HG02884 (cell line): ENCODE results near the gene ASAH2.
"Not testable (repeated sequence)": the region's sequence is repeated elsewhere in the genome, so short reads cannot be mapped to it uniquely, and the experiment has no call there.

Source experiments
- ATAC-seq: cut with Tn5 transposase; IDR thresholded peaks from one replicate; pipeline ENCODE4 v1.9.1; 2021; ENCODE audit warnings: mild to moderate bottlenecking, moderate library complexity; ENCODE audit not compliant: unreplicated experiment

ASAH2 gene

DNA sequence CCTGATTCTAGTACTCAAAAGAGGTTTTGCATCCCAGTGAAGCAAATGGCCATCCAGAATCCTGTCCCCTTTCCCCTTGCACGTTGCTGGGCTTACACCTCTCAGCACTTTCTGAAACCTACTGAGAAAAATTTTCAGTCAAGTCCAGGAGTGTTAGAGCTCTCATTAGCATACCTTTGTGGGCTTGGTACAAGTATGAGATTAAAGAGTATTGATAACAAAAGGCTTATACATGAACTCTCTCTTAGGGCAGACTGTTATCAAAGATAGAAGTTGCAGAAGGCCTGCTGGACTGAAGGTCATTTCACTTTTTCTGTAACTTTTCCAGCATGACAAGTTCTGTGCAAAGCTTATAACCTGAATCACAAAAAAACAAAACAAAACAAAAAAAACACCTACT, at the start of gene ASAH2:
Gene ASAH2, minus strand, starts transcription at position 123 of the 400 bp plus-strand sequence. CDS start 2,906 bp downstream, outside the sequence.
- ATAC-seq = no peak

DNA sequence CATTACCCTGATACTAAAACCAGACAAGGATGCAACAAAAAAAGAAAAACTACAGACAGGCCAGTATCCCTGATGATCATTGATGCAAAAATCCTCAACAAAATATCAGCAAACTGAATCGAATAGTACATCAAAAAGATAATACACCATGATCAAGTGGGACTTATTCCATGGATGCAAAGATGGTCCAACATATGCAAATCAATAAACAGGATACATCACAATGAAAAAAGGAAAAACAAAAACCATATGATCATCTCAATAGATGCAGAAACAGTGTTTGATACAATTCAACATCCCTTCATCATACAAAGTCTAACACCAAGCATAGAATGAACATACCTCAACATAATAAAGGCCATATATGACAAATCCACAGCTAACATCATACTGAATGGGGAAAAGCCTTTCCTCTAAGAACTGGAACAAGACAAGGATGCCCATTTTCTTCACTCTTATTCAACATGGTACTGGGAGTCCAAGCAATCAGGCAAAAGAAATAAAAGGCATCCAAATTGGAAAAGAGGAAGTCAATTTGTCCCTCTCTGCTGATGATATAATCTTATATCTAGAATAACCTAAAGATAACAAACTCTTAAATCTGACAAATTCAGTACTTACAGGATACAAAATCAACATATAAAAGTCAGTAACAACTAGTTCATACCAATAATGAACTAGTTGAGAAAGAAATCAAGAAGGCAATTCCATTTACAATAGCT, 48.8 kb upstream of the ASAH2 start:
- no peak for ATAC-seq

DNA sequence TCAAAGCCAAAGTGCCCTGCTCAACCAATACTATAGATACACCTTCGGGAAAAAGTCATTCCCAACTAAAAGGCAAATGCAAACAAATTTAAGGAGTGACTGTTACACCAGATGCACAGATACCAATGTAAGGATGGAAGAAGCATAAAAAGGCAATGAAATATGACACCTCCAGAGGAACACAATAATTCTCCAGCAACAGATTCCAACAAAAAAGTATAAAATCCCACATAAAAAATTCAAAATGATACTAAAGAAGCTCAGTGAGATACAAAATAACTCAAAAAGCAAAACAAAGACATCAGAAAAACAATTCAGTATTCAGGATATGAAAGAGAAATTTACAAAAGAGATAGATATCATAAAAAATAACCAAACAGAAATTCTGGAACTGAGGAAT, 44.1 kb upstream of the ASAH2 start:
- ATAC-seq = no peak

DNA sequence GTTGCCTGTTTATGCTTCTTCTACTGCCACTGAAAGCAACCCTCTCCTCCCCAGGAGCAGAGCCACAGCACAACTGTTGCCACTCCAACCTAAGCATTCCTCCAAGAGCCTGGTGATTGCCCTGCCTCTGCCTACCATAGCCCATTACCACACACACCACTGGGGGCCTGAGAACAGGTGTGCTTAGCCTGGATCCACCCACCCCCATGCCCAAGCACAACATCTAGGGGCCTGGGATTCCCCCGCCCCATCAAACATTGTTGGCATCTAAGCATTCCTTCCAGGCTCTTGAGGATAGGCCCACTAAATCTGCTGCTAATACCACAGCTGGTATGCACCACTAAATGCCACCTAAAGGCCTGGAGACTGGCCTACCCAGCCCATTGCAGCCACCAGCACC, 43.3 kb upstream of the ASAH2 start:
- ATAC-seq = no peak

DNA sequence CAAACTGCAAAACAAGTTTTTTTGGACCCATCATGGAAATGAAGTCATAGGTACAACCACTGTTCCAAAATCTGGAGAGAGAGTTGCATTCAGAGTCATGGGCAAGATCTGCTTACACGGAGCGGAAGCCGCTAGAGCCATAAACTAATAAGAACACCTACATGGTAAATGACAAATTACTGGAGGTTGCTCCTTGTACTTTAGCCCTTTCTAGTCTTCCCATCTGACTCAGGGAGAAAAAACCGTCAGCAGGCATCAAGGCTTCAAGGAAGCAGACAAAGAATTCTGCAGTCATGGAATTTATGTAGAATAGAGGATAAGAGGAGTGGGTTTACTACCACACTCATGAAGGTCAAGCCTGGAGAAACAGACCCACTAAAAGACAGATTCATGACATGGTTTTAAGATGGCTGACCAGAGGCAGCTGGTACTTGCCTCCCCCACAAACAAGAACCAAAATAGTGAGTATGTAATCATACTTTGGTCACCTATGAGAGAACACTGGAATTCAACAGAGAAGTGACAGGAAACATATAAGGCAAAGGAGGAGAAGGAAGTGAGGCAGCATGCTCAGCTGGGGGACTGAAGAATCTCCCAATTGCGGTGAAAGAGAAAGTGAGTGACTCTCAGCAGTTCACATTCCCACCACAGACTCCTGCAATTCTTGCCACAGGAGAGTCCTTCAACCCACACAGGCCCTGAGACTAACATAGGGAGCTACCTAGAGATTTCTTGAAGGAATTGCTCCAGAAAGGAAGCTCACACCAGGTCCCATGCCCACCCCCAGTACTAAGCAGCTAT, 42.4 kb upstream of the ASAH2 start:
- ATAC-seq = no peak

DNA sequence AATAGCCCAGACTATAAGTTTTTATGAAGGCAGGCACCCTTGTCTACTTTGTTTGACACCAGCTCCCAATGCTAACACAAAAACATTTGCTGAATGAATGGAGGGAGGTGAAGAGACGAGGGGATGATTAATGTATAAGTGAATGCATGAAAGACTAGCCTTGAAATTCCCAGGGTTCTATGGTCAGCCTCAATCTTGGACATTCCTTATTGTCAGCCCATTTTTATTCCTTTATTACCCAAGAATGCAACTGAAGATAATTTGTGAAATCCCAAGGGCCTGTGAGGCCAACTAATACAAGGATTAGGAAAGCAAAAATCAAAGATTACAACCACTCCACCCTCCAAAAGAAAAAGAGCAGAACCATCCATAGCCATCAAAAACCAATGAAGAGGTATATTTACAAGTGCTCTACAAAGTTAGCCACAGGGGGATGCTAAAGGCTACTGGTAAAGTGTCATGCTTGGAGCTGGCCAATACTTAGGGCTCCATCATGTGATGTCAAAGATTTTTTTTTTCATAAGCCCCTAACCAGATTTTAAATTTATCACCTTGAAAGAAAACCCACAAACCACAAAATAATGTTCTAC, 40.0 kb upstream of the ASAH2 start:
- ATAC-seq = no peak

DNA sequence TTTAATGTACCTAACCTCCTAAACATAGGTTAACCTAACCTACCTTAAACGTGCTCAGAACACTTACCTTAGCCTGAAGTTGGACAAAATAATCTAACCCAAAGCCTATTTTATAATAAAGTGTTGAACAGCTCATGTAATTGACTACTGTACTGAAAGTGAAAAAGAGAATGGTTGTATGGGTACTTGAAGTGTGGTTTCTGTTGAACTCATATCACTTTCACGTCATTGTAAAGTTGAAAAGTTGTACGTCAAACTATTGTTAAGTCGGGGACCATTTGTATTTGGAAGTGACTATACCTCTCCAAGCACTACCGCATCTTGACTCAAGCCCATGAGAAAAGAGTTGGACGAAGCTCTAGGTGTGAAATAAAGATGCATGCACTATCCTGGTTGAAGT, 37.9 kb upstream of the ASAH2 start:
- ATAC-seq = no peak

DNA sequence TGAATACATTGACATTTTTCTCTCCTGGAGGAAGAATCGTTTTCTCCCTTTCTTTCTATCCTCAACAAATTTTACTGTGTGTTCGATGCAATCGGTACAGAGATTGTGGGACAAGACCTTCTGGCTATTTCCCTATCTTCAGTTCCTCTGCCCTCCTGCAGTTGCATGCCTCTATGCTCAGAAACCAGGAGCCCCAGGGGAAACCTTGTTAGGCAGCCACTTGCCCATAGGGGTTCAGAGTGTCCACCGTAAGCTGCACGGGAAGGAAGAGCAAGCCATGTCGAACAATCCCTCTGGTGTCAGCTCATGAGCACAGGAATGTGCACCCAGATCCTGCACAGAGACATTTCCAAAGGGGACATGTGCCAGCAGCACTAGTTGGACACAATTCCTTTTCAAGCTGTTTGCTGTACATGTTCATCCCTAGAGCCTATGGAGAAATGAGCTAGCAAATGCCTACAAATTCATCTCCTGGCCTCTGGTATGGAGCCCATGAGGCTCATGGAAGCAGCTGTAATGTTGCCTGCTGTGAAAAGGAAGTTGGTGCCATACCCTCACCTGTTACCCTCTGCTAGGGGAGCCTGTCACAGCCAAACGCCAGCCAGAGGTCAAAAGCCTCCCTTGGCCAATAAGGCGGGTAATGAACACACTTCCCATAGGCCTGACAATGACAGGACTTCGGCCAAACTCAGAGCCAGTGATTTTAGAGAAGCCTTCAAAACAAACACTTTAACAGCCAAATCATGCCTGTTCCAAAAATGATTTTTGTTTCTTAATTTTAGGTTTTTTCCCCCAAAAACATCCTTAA, 35.9 kb upstream of the ASAH2 start:
- no peak for ATAC-seq

DNA sequence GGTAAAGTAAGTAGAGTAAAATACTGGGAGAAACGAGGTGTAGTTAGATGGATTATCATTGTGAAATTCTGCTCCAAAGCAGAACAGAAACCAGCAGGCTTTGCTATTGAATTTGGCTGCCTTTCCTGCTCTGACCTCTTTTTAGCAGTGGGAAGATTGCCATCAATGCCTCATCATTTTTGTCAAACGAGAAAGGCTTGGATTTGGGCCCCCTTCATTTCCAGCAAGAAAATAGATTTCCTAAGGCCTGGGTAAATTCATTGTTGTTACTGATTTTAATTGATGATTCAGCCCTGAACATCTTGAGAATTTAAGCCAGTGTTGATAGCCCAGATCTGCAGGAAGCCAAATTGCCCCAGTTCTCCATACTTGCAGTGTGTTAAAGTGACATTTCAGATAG, 35.2 kb upstream of the ASAH2 start:
- ATAC-seq = no peak

DNA sequence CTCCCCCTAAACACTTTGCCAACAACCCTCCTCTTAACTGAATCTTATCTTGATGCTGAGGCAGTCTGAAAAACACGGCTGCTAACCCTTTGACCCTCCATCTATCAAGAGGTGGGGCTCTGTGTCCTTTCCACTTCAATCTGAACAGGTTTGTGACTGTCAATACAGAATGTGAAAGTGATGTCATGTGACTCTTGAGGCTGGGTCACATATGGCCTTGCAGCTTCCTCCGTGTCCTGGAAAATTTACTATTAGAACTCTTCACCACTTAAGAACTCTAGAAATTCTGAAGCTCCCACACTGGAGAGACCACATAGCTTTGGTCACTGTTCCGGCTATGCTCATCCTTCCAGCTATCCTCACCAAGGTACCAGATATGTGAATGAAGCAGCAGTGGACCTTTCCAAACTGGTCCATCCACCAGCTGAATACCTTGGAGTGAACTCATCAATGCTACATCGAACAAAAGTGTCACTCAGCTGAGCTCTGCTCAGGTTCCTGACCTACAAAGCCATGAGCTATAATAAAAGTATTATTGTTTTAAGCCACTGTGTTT, 30.7 kb upstream of the ASAH2 start:
- ATAC-seq = no peak

DNA sequence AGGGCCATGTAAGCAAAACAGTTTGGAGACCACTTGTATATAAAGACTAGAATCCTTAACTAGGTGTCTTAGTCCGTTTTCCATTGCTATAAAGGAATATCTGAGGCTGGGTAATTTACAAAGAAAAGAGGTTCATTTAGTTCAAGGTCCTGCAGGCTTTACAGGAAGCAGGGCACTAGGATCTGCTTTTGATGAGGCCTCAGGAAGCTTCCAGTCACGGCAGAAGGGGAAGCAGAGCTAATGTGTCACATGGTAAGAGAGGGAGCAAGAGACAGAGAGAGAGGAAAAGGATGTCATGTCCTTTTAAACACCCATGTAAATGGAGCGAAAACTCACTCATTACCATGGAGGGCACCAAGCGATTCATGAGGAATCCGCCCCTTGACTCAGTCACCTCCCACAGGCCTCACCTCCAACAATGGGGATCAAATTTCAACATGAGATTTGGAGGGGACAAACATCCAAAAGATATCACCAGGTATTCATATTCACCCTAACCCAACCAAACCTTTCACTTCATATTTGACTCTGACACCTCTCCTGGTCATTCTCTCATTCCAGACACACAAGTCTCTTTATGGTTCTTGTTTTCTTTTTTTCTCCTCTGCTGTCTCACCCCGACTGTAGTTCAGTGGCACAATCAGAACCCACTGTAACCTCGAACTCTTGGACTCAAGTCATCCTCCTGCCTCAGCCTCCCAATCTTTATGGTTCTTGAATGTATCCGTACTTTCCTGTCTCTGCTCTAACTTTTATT, 30.1 kb upstream of the ASAH2 start:
- no peak for ATAC-seq

DNA sequence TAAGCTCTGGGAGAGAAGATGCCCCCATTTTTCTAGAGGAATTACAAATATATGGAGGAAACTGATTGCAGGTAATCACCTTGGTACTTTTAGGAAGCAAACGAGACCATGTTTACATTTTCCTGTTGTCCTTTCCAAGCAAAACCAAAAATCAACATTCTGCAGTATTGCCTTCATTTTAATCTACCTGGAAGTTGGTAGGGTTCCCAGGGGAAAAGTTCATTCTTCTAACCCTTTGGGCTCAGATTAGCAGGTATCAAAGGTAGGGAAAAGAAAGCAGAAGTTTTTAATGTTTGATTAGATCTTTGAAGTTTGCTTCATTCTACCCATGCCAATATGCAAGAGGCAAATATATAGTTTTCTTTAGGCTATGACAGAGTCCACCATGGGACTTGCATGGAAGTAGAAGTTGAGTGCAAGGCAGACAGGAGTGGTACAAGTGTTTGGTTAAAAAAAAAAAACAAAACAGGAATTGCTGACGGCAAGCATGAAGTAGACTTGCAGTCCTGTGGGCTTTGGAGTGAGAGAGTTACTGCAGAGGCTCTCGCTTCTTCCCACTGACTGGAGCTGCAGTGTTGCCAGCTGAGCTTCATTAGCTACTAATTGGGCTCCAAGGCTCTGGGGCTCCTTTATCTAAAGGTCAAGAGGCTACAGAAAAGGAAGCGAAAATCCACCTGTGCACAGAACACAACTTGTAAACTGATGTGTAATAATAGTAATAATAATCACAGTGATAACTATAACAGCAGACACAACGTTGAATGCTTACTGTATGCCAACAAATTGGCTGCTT, 28.9 kb upstream of the ASAH2 start:
- ATAC-seq = no peak

DNA sequence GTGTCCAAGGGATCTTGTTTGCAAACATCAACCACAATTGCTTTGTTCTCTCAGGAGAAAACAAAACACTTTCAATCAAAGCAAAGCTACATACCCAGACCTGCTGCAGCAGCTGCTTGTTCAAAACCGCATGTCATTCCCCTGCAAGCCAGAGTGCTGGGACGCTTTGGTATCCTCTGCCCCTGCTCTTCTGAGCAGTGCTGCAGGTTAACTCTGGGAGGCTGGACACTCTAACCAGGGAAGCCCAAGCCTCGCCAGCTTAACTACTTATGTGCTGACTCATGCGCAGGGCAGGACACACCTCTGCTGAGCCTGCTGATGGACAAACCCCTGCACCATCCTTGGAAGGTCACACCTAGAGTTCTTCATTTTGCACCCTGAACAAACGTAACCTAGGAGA, 28.2 kb upstream of the ASAH2 start:
- ATAC-seq = no peak

DNA sequence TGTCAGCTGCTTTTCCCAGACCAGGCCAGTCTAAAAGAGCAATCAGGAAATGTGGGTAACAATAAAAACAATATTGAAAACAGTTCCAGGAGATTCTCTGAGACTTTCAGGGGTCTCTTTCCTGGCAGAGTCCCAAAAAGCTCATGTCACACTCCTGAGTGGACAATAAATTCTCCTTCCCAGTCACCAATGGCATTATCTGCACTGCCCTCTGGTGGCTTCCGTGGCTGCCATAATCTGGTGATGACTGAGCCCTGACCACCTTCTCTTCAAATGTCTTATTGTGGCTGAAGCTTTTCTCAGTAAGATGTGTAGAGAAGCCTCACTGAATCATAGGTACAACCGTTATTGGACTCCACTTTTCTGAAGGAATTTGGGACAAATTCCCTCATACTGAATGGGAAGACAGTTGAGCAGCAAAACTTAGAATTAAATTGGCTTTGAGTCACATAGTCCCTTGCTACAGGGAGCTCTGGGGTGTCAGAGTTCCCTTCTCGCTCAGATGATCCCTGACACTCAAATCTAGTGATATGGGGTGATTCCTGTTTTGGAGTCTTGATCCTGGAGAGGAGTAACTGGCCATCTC, 24.4 kb upstream of the ASAH2 start:
- ATAC-seq = peak; percentile 75

DNA sequence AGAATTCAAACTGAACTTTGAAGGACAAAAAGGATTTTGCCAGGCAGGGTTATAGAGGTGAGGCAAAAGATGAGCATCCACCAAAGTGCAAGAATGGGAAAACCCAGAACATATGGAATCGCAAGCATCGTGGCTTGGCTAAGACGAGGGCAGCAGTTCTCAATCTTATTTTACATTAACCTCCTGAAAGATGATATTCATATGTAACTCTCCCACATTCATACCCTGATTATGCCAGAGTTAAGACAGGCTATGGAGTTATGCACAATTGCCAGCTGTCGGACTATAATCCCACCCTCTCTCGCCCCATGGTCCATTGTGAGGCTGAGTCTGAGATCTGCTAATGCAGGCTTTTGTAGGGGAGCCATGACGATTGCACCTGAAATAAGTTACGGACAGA, 21.2 kb upstream of the ASAH2 start:
- no peak for ATAC-seq

DNA sequence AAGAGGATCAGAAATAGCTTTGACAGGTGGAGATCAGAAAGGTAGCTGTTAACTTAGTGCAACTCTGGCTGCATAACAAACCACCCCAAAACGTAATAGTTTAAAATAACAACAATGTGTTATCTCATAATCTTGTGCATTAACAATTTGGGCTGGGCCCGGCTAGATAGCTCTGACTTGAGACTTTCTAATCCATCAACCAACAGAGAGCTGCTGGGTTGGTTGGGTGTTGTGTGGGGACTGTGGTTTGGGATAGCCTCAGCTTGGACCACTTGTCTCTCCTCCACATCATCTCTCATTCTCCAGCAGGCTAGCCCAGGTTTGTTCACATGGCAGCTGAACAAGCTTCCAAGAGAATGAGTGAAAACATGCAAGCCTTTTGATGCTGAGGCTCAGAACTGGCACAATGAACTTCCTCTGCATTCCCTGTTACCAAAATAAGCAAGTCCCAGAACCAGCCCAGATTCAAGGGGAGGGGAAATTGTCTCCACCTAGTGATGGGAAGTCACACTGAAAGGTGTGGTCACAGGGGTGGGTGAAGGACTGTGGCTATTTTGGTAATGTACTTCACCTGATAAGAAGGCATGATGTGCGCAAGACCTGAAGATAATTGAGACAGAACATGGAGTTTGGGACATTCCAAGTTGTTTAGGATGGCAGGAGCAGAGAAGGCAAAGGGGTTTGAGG, 20.4 kb upstream of the ASAH2 start:
- ATAC-seq = no peak

DNA sequence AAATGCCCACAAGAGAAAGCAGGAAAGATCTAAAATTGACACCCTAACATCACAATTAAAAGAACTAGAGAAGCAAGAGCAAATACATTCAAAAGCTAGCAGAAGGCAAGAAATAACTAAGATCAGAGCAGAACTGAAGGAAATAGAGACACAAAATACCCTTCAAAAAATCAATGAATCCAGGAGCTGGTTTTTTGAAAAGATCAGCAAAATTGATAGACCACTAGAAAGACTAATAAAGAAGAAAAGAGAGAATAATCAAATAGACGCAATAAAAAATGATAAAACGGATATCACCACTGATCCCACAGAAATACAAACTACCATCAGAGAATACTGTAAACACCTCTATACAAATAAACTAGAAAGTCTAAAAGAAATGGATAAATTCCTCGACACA, 16.6 kb upstream of the ASAH2 start:
- ATAC-seq = not testable (repeated sequence)

DNA sequence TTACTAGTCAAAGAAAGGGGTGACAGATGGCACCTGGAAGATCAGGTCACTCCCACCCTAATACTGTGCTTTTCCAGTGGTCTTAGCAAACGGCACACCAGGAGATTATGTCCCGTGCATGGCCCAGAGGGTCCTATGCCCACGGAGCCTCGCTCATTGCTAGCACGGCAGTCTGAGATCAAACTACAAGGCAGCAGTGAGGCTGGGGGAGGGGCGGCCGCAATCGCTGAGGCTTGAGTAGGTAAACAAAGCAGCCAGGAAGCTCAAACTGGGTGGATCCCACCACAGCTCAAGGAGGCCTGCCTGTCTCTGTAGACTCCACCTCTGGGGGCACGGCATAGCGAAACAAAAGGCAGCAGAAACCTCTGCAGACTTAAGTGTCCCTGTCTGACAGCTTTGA, 11.3 kb upstream of the ASAH2 start:
- not testable (repeated sequence) for ATAC-seq
